ENCODE data around the gene SIRT2.

GRCh38 chr19:38907670-38908069, 8.3 kb upstream of the SIRT2 start:
- TF ChIP-seq CTCF (IDR thresholded peaks at IDR 0.05) (no peak), POLR2A (IDR thresholded peaks at IDR 0.05) (no peak)
